ENCODE measurements around the gene NOD2.

The NOD2 gene

GRCh38 chr16:50778284-50779163 lies 85.1 kb downstream of the NOD2 start:
- no peaks in the 10 kb centered on the region for H3K27me3 ChIP-seq (replicated peaks; ENCODE audit: control insufficient read depth, insufficient read depth, low read length)
- no peak overlapping the region for H3K9ac ChIP-seq (ENCODE audit: low read length)
- no peak overlapping the region for H3K4me3 ChIP-seq (ENCODE audit: low read length)
- H3K9me3 ChIP-seq (ENCODE audit: control insufficient read depth, low read length), result no peaks in the 10 kb centered on the region
- no peak for DNase-seq (ENCODE audit: low read depth)
- peaks cover 54% of the 10 kb centered on the region for H3K36me3 ChIP-seq (ENCODE audit: control insufficient read depth, insufficient read depth, low read length, severe bottlenecking)
- no peaks in the 10 kb centered on the region for H3K4me1 ChIP-seq (ENCODE audit: control insufficient read depth, insufficient read depth, low read length)

GRCh38 chr16:50781043-50781442 lies 87.6 kb downstream of the NOD2 start:
- Histone ChIP-seq H3K9me3 (ENCODE audit: control insufficient read depth, low read length) (no peaks in the 10 kb centered on the region), H3K36me3 (ENCODE audit: control insufficient read depth, insufficient read depth, low read length, severe bottlenecking) (peaks cover 69% of the 10 kb centered on the region), H3K4me1 (ENCODE audit: control insufficient read depth, insufficient read depth, low read length) (no peaks in the 10 kb centered on the region), H3K9ac (ENCODE audit: low read length) (no peak overlapping the region), H3K27me3 (replicated peaks; ENCODE audit: control insufficient read depth, insufficient read depth, low read length) (no peaks in the 10 kb centered on the region), H3K4me3 (ENCODE audit: low read length) (no peak overlapping the region)
- DNase-seq (ENCODE audit: low read depth), result no peak

- Histone ChIP-seq H3K4me1 (ENCODE audit: control insufficient read depth, insufficient read depth, low read length) (no peaks in the 10 kb centered on the region), H3K9ac (ENCODE audit: low read length) (no peak overlapping the region), H3K36me3 (ENCODE audit: control insufficient read depth, insufficient read depth, low read length, severe bottlenecking) (peaks cover 69% of the 10 kb centered on the region), H3K4me3 (ENCODE audit: low read length) (no peak overlapping the region), H3K27me3 (replicated peaks; ENCODE audit: control insufficient read depth, insufficient read depth, low read length) (no peaks in the 10 kb centered on the region), H3K9me3 (ENCODE audit: control insufficient read depth, low read length) (no peaks in the 10 kb centered on the region)
- no peak for DNase-seq (ENCODE audit: low read depth)
Measured at GRCh38 chr16:50781518-50781917, 88.1 kb downstream of the NOD2 start.
